Measurements from ENCODE around the gene MYO18A.
"Not testable (repeated sequence)": the region's sequence is repeated elsewhere in the genome, so short reads cannot be mapped to it uniquely, and the experiment has no call there.

MYO18A gene

GRCh38 chr17:29193146-29193545 is 12.9 kb upstream of the MYO18A start:
- DNase-seq = no peak

DNA sequence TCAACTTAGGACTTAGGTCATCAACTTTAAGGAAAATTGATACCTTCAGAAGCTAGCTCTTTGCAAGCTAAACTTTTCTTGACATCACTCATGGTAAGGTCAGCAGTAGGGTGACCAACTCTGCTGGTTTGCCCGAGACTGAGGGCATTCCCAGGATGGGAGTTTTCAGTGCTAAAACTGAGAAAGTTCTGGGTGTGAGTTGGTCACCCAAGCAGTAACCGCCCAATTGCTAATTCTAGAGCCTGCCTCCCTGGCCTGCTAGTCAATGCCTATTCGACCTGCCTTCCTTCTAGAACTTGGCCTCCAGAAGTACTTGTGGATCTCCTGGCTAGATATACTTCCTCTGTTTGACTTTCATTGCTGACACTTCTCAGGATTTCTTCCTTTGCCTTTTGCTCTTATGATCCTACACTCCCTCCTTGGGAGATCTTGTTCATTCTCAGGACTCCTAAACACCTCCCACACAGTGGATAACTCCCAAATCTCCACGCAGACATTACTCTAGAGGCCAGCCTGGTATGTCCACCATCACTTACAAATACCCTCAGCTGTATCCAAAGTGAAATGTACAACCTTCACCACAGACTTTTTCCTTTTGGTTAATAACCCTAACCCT is 10.5 kb upstream of the MYO18A start:
- DNase-seq = no peak

DNA sequence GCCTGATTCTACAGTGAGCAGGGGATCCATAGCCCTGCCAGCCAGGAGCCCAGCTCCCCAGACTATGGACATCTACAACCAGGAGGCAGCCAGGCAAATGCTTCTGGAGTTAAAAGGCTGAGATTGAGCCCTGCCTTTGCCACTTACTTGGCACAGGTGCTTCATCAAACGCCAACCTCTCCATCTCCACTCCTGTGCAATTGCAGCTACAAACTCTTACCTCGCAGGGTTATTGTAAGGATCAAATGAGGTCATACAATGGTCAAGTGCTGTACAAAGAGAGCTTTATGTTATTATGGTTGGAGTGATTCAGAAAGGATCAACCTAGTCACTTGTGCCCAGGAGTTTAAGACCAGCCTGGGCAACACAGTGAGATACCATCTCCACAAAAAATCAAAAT is 9.8 kb upstream of the MYO18A start:
- DNase-seq = no peak

DNA sequence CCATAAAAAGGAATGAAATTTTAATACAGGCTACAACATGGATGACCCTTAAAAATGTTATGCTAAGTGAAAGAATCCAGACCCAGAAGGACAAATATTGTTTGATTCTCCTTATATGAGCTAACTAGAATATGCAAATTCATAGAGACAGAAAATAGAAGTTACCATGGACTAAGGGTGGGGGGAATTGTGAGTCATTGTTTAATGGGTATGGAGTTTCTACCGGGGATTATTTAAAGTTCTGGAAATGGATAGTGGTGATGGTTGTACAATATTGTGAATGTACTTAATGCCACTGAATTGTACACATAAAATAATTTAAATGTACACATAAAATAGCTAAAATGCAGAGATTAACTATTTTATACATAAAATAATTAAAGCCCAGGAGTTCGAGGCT is 9.2 kb upstream of the MYO18A start:
- no peak for DNase-seq

DNA sequence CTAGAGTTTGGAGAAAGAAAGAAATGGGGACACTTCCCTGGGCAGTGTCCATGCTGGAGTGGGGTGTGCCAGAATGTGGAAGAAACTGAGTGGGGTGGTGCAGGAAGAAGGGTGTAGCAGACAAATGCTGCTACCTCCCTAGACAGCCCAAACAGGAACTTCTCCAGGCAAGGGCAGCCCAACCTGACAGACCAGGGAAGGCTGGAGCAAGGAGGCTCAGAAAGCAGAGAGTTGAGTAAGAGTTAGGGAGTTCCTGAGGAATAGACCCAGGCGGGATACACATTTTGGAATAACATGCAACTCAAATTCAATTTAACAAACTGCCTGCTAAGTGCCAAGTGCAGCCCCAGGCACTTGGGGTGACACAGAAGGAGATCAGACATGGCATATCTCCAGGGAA is 1.0 kb upstream of the MYO18A start:
- DNase-seq = no peak

DNA sequence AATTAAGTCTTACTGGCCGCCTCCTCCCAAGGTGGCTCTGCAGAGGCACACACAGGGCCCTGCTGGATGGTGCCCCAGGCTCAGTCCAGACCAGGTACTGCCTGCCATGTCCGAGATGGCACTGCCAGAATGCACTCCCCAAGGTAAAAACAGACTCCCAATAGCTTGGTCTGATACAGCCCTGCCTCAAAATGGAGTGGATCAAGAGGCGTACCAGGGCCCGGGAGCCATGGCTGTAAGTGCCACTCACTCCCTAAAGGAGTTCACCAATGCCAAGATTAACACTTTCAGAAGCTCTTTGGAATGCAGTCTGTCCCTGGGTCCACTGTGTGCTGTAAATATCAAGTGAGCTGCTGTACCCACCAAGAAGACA is 576 bp upstream of the MYO18A start:
- no peak for DNase-seq

GRCh38 chr17:29179232-29180033 is 765 bp downstream of the MYO18A start:
- DNase-seq = no peak

- DNase-seq = no peak
These were observed 1.4 kb downstream of the MYO18A start for GRCh38 chr17:29178750-29179231.

GRCh38 chr17:29177871-29178749 is 2.1 kb downstream of the MYO18A start:
- no peak for DNase-seq

GRCh38 chr17:29177541-29177870 is 2.7 kb downstream of the MYO18A start:
- no peak for DNase-seq

GRCh38 chr17:29176558-29177351 is 3.4 kb downstream of the MYO18A start:
- peak; percentile 25 for DNase-seq

DNA sequence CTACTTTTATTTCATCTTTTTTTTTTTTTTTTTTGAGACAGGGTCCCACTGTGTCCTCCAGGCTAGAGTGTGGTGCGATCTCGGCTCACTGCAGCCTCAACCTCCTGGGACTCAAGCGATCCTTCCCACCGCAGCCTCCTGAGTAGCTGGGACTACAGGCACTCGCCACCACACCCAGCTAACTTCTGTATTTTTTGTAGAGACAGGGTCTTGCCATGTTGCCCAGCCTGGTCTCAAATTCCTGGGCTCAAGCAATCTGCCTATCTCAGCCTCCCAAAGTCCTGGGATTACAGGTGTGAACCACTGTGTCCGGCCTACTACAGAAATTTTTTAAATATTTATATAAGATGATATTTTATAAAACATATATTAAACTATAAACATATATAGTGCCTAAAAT is 4.8 kb downstream of the MYO18A start:
- DNase-seq = no peak

DNA sequence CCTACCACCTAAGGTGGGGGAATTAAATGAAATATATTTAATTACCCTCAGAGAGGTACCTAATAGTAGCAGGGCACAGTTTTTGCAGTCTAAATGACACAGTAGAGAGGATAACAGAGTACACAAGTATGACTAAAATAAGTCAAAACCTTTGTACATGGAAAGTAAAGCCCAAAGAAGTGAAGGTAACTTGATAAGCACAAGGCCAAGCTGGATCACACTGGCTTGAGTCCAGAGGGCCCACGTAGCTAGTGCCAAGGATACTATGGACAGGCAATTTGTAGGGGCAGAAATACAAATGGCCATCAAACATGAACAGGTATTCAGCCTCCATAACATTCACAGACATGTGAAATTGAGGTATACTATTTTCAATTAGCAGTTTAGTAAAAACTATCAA is 7.6 kb downstream of the MYO18A start:
- no peak for DNase-seq

GRCh38 chr17:29170682-29171081 is 9.5 kb downstream of the MYO18A start:
- no peak for DNase-seq

DNA sequence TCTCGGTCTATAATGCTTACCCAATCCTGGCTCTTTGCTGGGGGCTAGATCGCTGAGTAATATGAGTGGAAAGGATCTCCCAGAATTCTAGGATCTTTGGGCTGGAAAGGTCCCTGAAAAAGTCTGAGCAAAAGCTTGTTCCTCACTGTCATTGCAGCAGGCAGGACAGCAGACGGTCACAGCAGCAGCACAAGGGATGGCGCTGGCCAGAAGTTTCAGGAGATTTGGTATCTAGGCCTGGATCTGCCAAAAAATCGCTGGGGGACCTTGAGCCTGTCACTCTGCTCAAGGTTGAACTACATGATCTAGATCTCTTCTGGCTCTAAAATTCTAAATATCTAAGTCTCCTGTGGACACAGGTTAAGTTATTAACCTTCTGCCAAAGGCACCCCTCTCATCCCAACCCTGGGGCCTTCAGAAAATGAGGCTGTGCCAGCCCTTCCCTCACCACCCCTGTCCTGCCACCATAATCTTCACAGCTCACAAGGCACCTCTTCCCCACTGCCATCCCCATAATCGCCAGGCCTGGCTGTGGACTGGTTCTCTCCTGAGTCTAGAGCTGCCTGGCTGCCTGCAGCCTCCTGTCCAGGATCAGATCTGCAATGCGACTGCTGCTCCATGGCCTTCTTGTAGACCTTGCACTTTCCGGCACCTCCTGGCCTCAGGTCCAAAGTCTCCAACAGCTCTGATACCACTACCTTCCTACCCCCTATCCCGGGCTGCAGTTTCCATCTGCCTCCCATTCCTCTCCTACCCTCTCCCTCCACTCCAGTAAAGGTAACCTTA is 10.2 kb downstream of the MYO18A start:
- DNase-seq = no peak

- not testable (repeated sequence) for DNase-seq
These were observed 11.5 kb downstream of the MYO18A start for GRCh38 chr17:29168759-29169126.

DNA sequence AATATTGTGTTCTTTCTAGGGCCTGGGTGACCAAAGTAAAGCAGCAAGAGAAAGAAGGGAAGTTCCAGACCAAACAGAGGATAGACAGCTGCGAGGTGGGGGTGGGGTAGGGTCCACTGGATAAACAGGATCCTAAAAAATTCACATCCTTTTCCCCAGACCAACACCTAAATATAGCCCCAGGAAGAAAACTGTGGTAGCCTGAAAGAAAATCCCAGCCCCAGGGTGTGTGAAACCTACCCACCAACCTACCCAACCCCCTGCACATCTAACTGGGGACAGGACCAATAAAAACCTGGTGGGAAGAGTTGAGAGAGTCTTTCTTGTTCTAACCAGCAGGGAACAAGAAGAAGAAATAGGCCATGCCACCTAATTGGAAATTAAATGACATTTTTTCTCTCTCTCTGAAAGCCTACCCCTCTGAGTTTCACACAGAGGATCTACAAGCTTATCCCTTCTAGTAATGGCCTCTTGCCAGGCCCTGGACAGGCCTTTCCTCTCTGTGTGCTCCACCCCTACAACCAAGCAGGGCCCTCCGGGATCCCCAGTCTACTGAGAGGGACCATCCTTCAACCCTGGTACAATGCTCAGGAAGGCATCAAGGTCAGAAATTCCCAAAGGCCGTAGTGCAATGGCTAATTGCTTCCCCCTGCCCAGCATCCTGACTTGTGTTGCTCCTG is 12.0 kb downstream of the MYO18A start:
- DNase-seq = no peak

DNA sequence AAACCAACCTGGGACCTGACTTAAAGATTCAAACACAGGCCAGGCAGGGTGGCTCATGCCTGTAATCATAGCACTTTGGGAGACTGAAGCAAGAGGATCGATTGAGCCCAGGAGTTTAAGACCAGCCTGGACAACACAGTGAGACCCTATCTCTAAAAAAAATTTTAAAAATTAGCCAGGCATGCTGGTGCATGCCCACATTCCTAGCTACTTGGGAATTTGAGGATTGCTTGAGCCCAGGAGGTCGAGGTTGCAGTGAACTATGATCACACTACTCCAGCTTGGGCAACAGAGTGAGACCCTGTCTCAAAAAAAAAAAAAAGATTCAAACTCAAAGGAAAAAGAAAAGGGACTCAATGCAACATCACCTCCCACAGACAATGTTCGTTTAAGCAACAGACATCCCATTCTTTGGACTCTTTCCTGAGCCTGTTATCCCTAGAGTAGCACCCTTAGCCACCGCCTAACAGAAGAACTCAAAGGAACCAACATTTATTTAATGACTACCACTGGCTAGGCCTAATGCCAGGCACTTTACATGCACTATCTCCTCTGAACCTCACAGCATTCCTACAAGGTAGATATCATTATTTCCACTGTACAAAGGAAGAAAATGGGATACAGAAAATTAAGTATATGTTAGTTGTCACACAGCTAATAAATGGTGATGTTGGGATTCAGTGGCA is 12.7 kb downstream of the MYO18A start:
- no peak for DNase-seq

- no peak for DNase-seq
These were observed 13.7 kb downstream of the MYO18A start for GRCh38 chr17:29166507-29166887.

- no peak for DNase-seq
These were observed 14.2 kb downstream of the MYO18A start for GRCh38 chr17:29165800-29166506.
